Measurements from ENCODE around the gene TBC1D8.

Gene TBC1D8

GRCh38 chr2:101111917-101112771 lies 39.0 kb downstream of the TBC1D8 start:
- no peak for DNase-seq (ENCODE audit: low read depth in 2 of 2)

GRCh38 chr2:101111262-101111838 lies 39.8 kb downstream of the TBC1D8 start:
- DNase-seq (ENCODE audit: low read depth in 2 of 2), result no peak

- DNase-seq (ENCODE audit: low read depth in 2 of 2), result no peak
These were observed 41.6 kb downstream of the TBC1D8 start for GRCh38 chr2:101109451-101110118.

GRCh38 chr2:101108357-101108756 lies 42.8 kb downstream of the TBC1D8 start:
- no peak for DNase-seq (ENCODE audit: low read depth in 2 of 2)

DNA sequence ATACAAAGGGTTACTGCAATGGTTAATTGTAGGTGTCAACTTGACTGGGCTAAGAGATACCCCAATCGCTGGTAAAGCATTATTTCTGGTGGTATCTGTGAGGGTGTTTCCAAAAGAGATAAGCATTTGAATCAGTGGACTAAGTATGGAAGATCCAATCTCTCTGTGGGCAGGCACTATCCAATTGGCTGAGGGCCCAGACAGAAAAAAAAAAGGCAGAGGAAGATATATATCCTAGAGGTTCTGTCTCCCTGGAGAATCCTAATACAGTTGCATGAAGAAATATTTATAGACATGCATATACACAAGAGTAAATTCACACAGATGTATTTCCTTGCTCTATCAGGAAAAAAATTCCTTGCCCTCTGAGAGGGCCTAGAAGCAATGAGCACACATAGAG lies 43.9 kb downstream of the TBC1D8 start:
- DNase-seq (ENCODE audit: low read depth in 2 of 2), result no peak

GRCh38 chr2:101106453-101107181 lies 44.6 kb downstream of the TBC1D8 start:
- no peak for DNase-seq (ENCODE audit: low read depth in 2 of 2)

DNA sequence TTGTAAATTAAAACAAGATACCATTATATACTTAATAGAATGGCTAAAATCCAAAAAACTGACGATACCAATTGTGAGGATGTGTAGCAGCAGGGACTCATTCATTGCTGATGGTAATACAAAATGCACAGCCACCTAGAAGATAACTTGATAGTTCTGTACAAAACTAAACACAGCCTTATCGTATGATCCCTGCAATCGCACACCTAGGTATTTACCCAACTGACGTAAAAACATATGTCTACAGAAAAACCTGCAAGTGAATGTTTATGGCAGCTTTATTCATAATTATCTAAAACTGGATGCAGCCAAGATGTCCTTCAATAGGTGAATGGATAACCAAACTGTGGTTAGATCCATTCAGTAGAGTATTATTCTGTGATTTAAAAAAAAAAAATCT lies 45.5 kb downstream of the TBC1D8 start:
- no peak for DNase-seq (ENCODE audit: low read depth in 2 of 2)

DNA sequence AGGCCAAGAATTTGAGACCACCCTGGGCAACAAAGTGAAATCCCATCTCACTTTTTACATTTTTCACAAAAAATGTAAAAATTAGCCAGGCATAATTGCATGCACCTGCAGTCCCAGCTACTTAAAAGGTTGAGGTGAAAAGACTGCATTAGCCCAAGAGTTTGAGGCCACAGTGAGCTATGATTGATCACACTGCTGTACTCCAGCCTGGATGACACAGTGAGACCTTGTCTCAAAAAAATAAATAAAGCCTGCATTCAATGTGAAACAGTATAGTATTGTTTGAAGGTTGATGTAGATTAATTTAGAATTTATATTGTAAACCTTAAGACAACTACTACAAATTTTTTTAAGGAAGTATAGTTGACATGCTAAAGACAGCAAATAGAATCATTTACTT lies 53.5 kb downstream of the TBC1D8 start:
- DNase-seq (ENCODE audit: low read depth in 2 of 2), result no peak

DNA sequence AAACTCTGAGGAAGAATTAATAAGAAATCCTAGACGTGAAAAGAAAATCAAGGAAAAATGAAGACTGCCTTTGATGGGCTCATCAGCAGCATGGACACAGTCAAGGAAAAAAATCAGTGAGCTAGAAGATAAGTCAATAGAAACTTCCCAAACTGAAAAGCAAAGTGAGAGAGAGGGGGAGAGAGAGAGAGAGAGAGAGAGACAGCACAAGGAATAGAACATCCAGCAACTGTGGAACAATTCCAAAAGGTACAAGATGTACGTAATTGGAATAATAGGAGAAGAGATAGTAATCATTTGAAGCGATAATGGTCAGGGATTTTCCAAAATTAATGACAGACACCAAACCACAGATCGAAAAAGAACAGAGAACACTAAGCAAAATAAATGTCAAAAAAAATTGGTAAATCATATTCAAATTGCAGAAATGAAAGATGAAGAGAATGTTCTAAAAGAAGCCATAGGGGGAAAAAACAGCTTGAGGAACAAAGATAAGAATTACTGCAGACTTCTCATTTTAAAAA lies 54.5 kb downstream of the TBC1D8 start:
- no peak for DNase-seq (ENCODE audit: low read depth in 2 of 2)

- no peak for DNase-seq (ENCODE audit: low read depth in 2 of 2)
These were observed 56.8 kb downstream of the TBC1D8 start for GRCh38 chr2:101094351-101094750.

DNA sequence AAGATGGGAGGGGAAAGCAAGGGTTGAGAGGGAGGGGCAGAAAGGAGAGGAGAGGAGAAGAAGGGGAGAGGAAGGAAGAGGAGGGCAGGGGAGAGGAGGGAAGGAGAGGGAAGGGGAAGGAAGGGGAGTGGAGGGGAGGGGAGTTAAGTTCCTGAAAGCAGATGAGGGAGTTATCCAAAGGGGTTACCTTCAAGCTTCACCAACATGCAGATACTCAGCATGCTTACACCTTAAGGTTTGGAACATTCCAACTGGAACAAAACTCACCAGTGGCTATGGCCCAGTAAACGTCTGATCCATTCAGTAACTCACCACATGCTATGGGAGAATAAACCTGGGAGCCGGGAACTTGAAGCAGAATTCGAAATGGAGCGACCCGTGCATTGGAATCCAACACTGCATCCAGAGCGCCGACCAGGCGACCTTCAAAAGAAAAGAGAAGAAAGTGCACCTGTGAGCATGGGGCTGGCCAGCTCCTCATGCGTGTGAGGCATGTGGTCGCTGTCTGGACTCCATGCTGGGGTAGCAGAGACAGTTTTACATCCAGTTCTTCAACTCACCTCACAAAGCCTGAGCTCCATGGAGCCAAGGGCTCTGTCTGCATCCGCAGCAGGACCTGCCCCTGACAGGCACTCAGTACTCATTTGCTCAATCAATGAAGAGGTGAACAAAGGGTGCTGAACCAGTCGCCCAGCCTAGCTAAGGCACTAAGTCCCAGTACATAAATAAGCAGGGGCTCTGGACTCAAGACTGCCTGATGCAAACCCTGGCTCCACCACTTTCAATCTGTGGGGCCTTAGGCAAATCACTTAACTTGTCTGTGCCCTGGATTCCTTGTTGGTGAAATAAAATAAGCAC lies 61.0 kb downstream of the TBC1D8 start:
- no peak for DNase-seq (ENCODE audit: low read depth in 2 of 2)

GRCh38 chr2:101089419-101089818 lies 61.8 kb downstream of the TBC1D8 start:
- DNase-seq (ENCODE audit: low read depth in 2 of 2), result no peak

DNA sequence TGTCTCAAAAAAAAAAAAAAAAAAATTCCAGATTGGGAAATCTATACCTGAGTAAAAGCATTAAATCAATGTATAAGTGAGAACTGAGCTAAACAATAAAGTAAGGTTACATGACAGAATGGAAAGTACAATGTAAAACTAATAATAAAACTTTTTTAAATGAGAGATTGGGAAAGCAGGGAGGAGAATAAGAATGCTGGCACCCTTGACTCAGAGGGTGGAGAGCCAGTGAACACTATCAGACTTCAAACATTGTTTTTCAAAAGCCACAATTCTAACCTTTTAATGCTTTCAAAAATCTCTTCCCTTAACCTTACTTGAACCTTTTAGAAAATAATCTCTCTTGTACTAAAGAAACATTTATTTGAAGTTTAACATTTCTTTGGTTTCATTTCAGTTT lies 63.5 kb downstream of the TBC1D8 start:
- no peak for DNase-seq (ENCODE audit: low read depth in 2 of 2)

- DNase-seq (ENCODE audit: low read depth in 2 of 2), result no peak
These were observed 67.6 kb downstream of the TBC1D8 start for GRCh38 chr2:101083613-101084012.

DNA sequence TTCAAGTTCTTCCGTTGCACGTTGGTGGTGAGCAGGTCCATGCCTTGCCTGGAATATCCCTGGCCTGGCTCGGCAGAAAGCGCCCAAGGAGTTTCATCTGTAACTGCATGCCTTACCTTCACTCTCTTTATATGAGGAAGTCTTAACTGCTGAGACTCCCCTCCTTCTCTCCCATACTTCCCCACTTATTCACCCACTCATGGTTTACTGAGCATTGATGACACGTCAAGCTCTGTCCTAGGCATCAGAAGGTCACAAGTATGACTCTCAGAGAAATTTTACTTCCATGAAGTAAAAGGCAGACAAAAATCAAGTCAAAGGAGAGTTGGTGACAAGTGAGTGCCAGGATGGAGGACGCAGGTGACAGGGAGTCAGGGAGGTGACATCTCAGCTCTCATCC lies 68.2 kb downstream of the TBC1D8 start:
- no peak for DNase-seq (ENCODE audit: low read depth in 2 of 2)

- DNase-seq (ENCODE audit: low read depth in 2 of 2), result no peak
These were observed 69.7 kb downstream of the TBC1D8 start for GRCh38 chr2:101081375-101081907.

GRCh38 chr2:101080211-101081068 lies 70.7 kb downstream of the TBC1D8 start:
- no peak for DNase-seq (ENCODE audit: low read depth in 2 of 2)

DNA sequence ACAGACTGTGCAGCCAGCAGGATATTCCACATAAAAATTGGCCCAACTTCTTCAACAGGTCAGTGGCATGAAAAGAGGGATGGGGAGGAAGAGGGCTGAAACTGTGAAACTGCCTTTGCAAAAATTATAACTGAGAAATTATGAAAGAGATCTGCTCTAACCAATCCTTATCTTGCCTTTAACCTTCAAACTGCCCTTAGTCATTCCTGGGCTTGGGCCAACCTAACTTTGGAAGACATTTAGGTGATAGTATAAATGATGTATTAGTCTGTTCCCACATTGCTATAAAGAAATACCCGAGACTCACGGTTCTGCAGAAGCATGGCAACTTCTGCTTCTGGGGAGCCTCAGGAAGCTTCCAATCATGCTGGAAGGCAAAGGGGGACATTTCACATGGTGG lies 74.6 kb downstream of the TBC1D8 start:
- DNase-seq (ENCODE audit: low read depth in 2 of 2), result no peak

GRCh38 chr2:101064868-101065549 lies 86.2 kb downstream of the TBC1D8 start:
- DNase-seq (ENCODE audit: low read depth in 2 of 2), result no peak

Data from fibroblast of skin of left biceps (primary cell).